Smooth muscle cell (in vitro differentiated cells): ENCODE data around the gene CHPF. TPM values are rescaled to one million over a fixed set of nuclear protein-coding genes. Genes with fewer than 3 reads are reported as not detected.
A peak's percentile ranks its signal among the peaks of the same experiment; 100 is the strongest.

ENCODE experiments used
- DNase-seq: peaks from one replicate; lab custom pipeline; 2025; ENCODE audit not compliant: unreplicated experiment; lab: John Stamatoyannopoulos, UW
- H2AFZ ChIP-seq: fragments of 200-600 bp; sonication (generic); 2 replicates; pipeline ENCODE4 v1.6.0; 2016; ENCODE audit warnings: antibody characterized with exemption, low read depth, mild to moderate bottlenecking
- H3F3A ChIP-seq: fragments of 200-600 bp; sonication (generic); 2 replicates; pipeline ENCODE4 v1.6.0; 2017; ENCODE audit warnings: antibody characterized with exemption, low read depth
- H3K27ac ChIP-seq: fragments of 200-600 bp; sonication (generic); 2 replicates; pipeline ENCODE4 v1.5.1; 2016; ENCODE audit warnings: low read depth, mild to moderate bottlenecking
- H3K27me3 ChIP-seq: fragments of 200-600 bp; sonication (generic); 2 replicates; pipeline ENCODE4 v1.6.1; 2016; ENCODE audit warnings: low read depth, mild to moderate bottlenecking
- H3K36me3 ChIP-seq: fragments of 200-600 bp; sonication (generic); 2 replicates; pipeline ENCODE4 v1.5.1; 2016; ENCODE audit warnings: low read depth
- H3K4me1 ChIP-seq: fragments of 200-600 bp; sonication (generic); 2 replicates; pipeline ENCODE4 v1.5.1; 2016; ENCODE audit warnings: low read depth
- H3K4me2 ChIP-seq: fragments of 200-600 bp; sonication (generic); 2 replicates; pipeline ENCODE4 v1.6.0; 2016; ENCODE audit warnings: mild to moderate bottlenecking
- H3K4me3 ChIP-seq: fragments of 200-600 bp; sonication (generic); 2 replicates; pipeline ENCODE4 v1.5.1; 2016; ENCODE audit warnings: mild to moderate bottlenecking
- H3K79me2 ChIP-seq: fragments of 200-600 bp; sonication (generic); 2 replicates; pipeline ENCODE4 v1.6.0; 2016; ENCODE audit warnings: low read depth, mild to moderate bottlenecking
- H3K9ac ChIP-seq: fragments of 200-600 bp; sonication (generic); 2 replicates; pipeline ENCODE4 v1.6.0; 2016; ENCODE audit warnings: low read depth
- H3K9me3 ChIP-seq: fragments of 200-600 bp; sonication (generic); replicated peaks from 2 replicates; pipeline ENCODE4 v1.5.1; 2016; ENCODE audit warnings: low read depth
- H4K20me1 ChIP-seq: fragments of 200-600 bp; sonication (generic); 2 replicates; pipeline ENCODE4 v1.6.0; 2016; ENCODE audit warnings: low read depth
- CTCF ChIP-seq: fragments of 200-600 bp; sonication (generic); IDR thresholded peaks from 2 replicates; pipeline ENCODE4 v1.5.1; 2017; ENCODE audit warnings: borderline replicate concordance, mild to moderate bottlenecking, antibody characterized with exemption; ENCODE audit not compliant: insufficient read depth, poor library complexity, severe bottlenecking
- WGBS: methylation state at CpG from one replicate; pipeline ENCODE4 v1.1.7; 2016; ENCODE audit warnings: low lambda C conversion rate; 5-methylcytosine and 5-hydroxymethylcytosine counted together
- polyA plus RNA-seq: library from polyadenylated mRNA; unstranded; fragments of >200 nt; fragmentation: Nextera tagmentation; extraction: Ambion mirVana; gene quantifications from 2 replicates; pipeline ENCODE4 v1.2.1, GENCODE V29; 2016
- total RNA-seq: library from RNA; depleted of rRNA; stranded (reverse); fragments of >200 nt; gene quantifications from 2 replicates; pipeline ENCODE4 v1.2.3, GENCODE V29; 2014

Gene CHPF
- total and polyA plus RNA-seq, 2 experiments from 2014 or later, result 141 to 344 TPM

- H3K9me3 ChIP-seq, result no peaks in the 10 kb centered on the region
- H3K4me2 ChIP-seq, result no peak overlapping the region
- H2AFZ ChIP-seq, result no peak overlapping the region
- no peaks in the 10 kb centered on the region for H3K36me3 ChIP-seq
- H4K20me1 ChIP-seq, result peaks cover 9% of the 10 kb centered on the region
- no peak overlapping the region for H3K4me3 ChIP-seq
- H3K27ac ChIP-seq, result no peak overlapping the region
- H3K27me3 ChIP-seq, result no peaks in the 10 kb centered on the region
- no peak for TF ChIP-seq CTCF
- no peak overlapping the region for H3K9ac ChIP-seq
- H3K79me2 ChIP-seq, result peaks cover 12% of the 10 kb centered on the region
- no peaks in the 10 kb centered on the region for H3F3A ChIP-seq
- DNase-seq, result no peak
- 84% methylated on average over 5 of the region's 5 CpGs for WGBS
- peaks cover 28% of the 10 kb centered on the region for H3K4me1 ChIP-seq
These were observed 29.6 kb upstream of the CHPF start for GRCh38 chr2:219573166-219573565.

GRCh38 chr2:219572237-219573001 lies 28.8 kb upstream of the CHPF start, which contains the start of gene INHA:
TSS of gene INHA (plus strand) at chr2:219572310. CDS start at chr2:219572375, 65 bp downstream.
- Histone ChIP-seq H3K27ac (peak within 1 kb of the TSS; percentile 59), H3F3A (no peaks in the 10 kb centered on the region), H3K36me3 (no peaks in the 10 kb centered on the region), H2AFZ (peak within 1 kb of the TSS; percentile 35), H3K4me2 (peak within 1 kb of the TSS; percentile 95), H4K20me1 (peaks cover 9% of the 10 kb centered on the region), H3K27me3 (no peaks in the 10 kb centered on the region), H3K79me2 (peaks cover 12% of the 10 kb centered on the region), H3K9me3 (no peaks in the 10 kb centered on the region), H3K9ac (peak within 1 kb of the TSS; percentile 47), H3K4me3 (peak within 1 kb of the TSS; percentile 75), H3K4me1 (peaks cover 21% of the 10 kb centered on the region)
- no peak for DNase-seq
- TF ChIP-seq CTCF, result no peak
- WGBS, result 88% methylated on average over 13 of the region's 13 CpGs

- WGBS, result 3% methylated on average over 29 of the region's 42 CpGs
These were observed 28.0 kb upstream of the CHPF start, which contains the start of gene OBSL1 for GRCh38 chr2:219571311-219572236. TSS of gene OBSL1 (minus strand) at chr2:219571539. CDS start at chr2:219571232, 307 bp downstream.

More at GRCh38 chr2:219571311-219572236, 28.0 kb upstream of the CHPF start, which contains the start of gene OBSL1:
- Histone ChIP-seq H4K20me1 (peaks cover 9% of the 10 kb centered on the region), H3K79me2 (peaks cover 12% of the 10 kb centered on the region), H3K4me3 (peak within 1 kb of the TSS; percentile 75), H3K4me1 (peaks cover 14% of the 10 kb centered on the region), H3K9me3 (no peaks in the 10 kb centered on the region), H3K4me2 (peak within 1 kb of the TSS; percentile 95), H3K36me3 (no peaks in the 10 kb centered on the region), H3K27me3 (no peaks in the 10 kb centered on the region), H3K9ac (peak within 1 kb of the TSS; percentile 47), H3K27ac (peak within 1 kb of the TSS; percentile 59), H3F3A (no peaks in the 10 kb centered on the region), H2AFZ (peak within 1 kb of the TSS; percentile 35)
- peak; percentile 40 for DNase-seq
- no peak for TF ChIP-seq CTCF
